HepG2 (cell line): ENCODE results near the gene WDR53. TPM values are rescaled to one million over a fixed set of nuclear protein-coding genes. Genes with fewer than 3 reads are reported as not detected.

Experiments used
- ATAC-seq: fragments of 200-7000 bp; cut with Tn5 transposase; 3 replicates; pipeline ENCODE4 v1.9.1; 2020; ENCODE audit warnings: mild to moderate bottlenecking, moderate library complexity
- BruUV-seq: library from RNA; stranded (reverse); fragments of 400-500 nt; replicated peaks from 2 replicates; lab custom pipeline; 2021; lab: Mats Ljungman, UMichigan
- CTCF ChIA-PET: fragments of 300-600 bp; formaldehyde crosslinking; extraction: SDS; loops from one replicate; lab custom pipeline; 2021; ENCODE audit warnings: low total read pairs, inconsistent platforms, low intra/inter-chr PET ratio; lab: Yijun Ruan, JAX
- POLR2A ChIA-PET: fragments of 350-600 bp; sonication (Branson Sonifier 250); formaldehyde crosslinking; loops from one replicate; lab custom pipeline; 2020; ENCODE audit warnings: antibody characterized with exemption, inconsistent platforms; lab: Yijun Ruan, JAX
- DNase-seq: peaks from one replicate; pipeline ENCODE4 v3.0.0-alpha.2; 2015; ENCODE audit warnings: low spot score
- FAIRE-seq: peaks from 3 replicates; lab custom pipeline; 2011; peaks lifted over from hg19 to GRCh38; lab: Jason Lieb, UNC
- H2AFZ ChIP-seq: one replicate; pipeline ENCODE4 v1.6.1; 2011; ENCODE audit warnings: low read length, inconsistent platforms
- H3K27ac ChIP-seq: fragments of 300-600 bp; 3 replicates; pipeline ENCODE4 v1.8.0; 2011; ENCODE audit warnings: mixed run types, mild to moderate bottlenecking, mixed read lengths, low read length, inconsistent platforms; ENCODE audit not compliant: insufficient read depth; ENCODE audit errors: extremely low read length
- H3K27me3 ChIP-seq, 2 experiments: fragments of 200-600 bp in 1 of 2; 2 replicates in 1 of 2; 3 replicates in 1 of 2; pipeline versions ENCODE4 v1.6.0 to v1.8.0; 2011; ENCODE audit warnings: low read length in 2 of 2, mild to moderate bottlenecking in 2 of 2, moderate library complexity in 2 of 2, inconsistent platforms in 1 of 2; ENCODE audit not compliant: insufficient read depth in 2 of 2, control insufficient read depth in 1 of 2
- H3K36me3 ChIP-seq, 2 experiments: fragments of 200-600 bp in 1 of 2; replicated peaks in 1 of 2; 2 replicates in 1 of 2; 3 replicates in 1 of 2; pipeline versions ENCODE4 v1.5.1 to v1.8.0; 2011; ENCODE audit warnings: low read length in 2 of 2, inconsistent platforms in 1 of 2; ENCODE audit not compliant: insufficient read depth in 2 of 2, control insufficient read depth in 1 of 2
- H3K4me1 ChIP-seq: 2 replicates; pipeline ENCODE4 v1.5.1; 2012; ENCODE audit warnings: low read length, inconsistent platforms; ENCODE audit not compliant: insufficient read depth
- H3K4me2 ChIP-seq: 2 replicates; pipeline ENCODE4 v1.6.0; 2011; ENCODE audit warnings: low read depth, low read length, inconsistent platforms
- H3K4me3 ChIP-seq, 3 experiments: fragments of 200-600 bp in 1 of 3; sonication (generic), shearing (Covaris generic) in 1 of 3; replicated peaks in 1 of 3; 2 replicates each; pipeline ENCODE4 v1.5.1; 2011 to 2016; ENCODE audit warnings: low read length in 3 of 3, inconsistent platforms in 2 of 3, low read depth in 2 of 3, mild to moderate bottlenecking in 2 of 3, control low read depth in 1 of 3, mixed read lengths in 1 of 3; ENCODE audit not compliant: insufficient read depth in 1 of 3
- H3K79me2 ChIP-seq: one replicate; pipeline ENCODE4 v1.6.1; 2011; ENCODE audit warnings: low read length, inconsistent platforms; ENCODE audit not compliant: insufficient read depth
- H3K9ac ChIP-seq: 2 replicates; pipeline ENCODE4 v1.6.0; 2011; ENCODE audit warnings: mild to moderate bottlenecking, low read depth, low read length, inconsistent platforms; ENCODE audit not compliant: insufficient read depth
- H3K9me3 ChIP-seq: 2 replicates; pipeline ENCODE4 v1.5.1; 2012; ENCODE audit warnings: mild to moderate bottlenecking, low read length
- H4K20me1 ChIP-seq: 2 replicates; pipeline ENCODE4 v1.6.0; 2011; ENCODE audit warnings: inconsistent platforms, mild to moderate bottlenecking, low read length, moderate library complexity; ENCODE audit not compliant: insufficient read depth
- FOXA3 ChIP-seq: IDR thresholded peaks from 2 replicates; pipeline ENCODE4 v1.6.1; 2016; ENCODE audit warnings: missing genetic modification reagents, missing compliant biosample characterization
- FOXC1 ChIP-seq: sonication (generic); formaldehyde crosslinking; IDR thresholded peaks from 2 replicates; pipeline ENCODE4 v1.8.0; 2022; ENCODE audit warnings: mild to moderate bottlenecking, missing genetic modification reagents, borderline replicate concordance
- IRF9 ChIP-seq: sonication (generic); formaldehyde crosslinking; IDR thresholded peaks from 2 replicates; pipeline ENCODE4 v1.8.0; 2022; ENCODE audit warnings: missing genetic modification reagents, mild to moderate bottlenecking, borderline replicate concordance
- KLF15 ChIP-seq: sonication (generic); formaldehyde crosslinking; IDR thresholded peaks from 2 replicates; pipeline ENCODE4 v1.8.1; 2023; ENCODE audit warnings: borderline replicate concordance, mild to moderate bottlenecking, inconsistent platforms, missing genetic modification reagents, mixed read lengths
- NBN ChIP-seq: fragments of 450-650 bp; conservative IDR thresholded peaks from 2 replicates; pipeline ENCODE4 v1.6.1; 2017
- PPARG ChIP-seq: conservative IDR thresholded peaks from 2 replicates; pipeline ENCODE4 v1.6.1; 2016; ENCODE audit warnings: missing biosample characterization, missing genetic modification reagents
- ZBTB33 ChIP-seq: sonication (generic); formaldehyde crosslinking; IDR thresholded peaks from 2 replicates; pipeline ENCODE4 v1.4.0; 2020; ENCODE audit warnings: missing genetic modification reagents
- ZBTB34 ChIP-seq: sonication (generic); formaldehyde crosslinking; IDR thresholded peaks from 2 replicates; pipeline ENCODE4 v1.8.0; 2022; ENCODE audit warnings: mild to moderate bottlenecking, missing genetic modification reagents
- ZBTB39 ChIP-seq: sonication (generic); formaldehyde crosslinking; IDR thresholded peaks from 2 replicates; pipeline ENCODE4 v1.5.0; 2020; ENCODE audit warnings: missing genetic modification reagents
- ZFP82 ChIP-seq: sonication (generic); formaldehyde crosslinking; IDR thresholded peaks from 2 replicates; pipeline ENCODE4 v1.5.1; 2020; ENCODE audit warnings: mild to moderate bottlenecking, missing genetic modification reagents, borderline replicate concordance
- ZFX ChIP-seq: sonication (generic); formaldehyde crosslinking; IDR thresholded peaks from 2 replicates; pipeline ENCODE4 v1.4.0; 2020; ENCODE audit warnings: mild to moderate bottlenecking, low read depth, missing genetic modification reagents, moderate library complexity
- ZNF280D ChIP-seq: sonication (generic); formaldehyde crosslinking; IDR thresholded peaks from 2 replicates; pipeline ENCODE4 v1.5.1; 2020; ENCODE audit warnings: mild to moderate bottlenecking, missing genetic modification reagents
- ZNF652 ChIP-seq: IDR thresholded peaks from 2 replicates; pipeline ENCODE4 v1.6.1; 2016; ENCODE audit warnings: low read depth, borderline replicate concordance
- ZNF776 ChIP-seq: sonication (generic); formaldehyde crosslinking; IDR thresholded peaks from 2 replicates; pipeline ENCODE4 v1.4.0; 2020; ENCODE audit warnings: mild to moderate bottlenecking, missing genetic modification reagents
- WGBS: methylation state at CpG from one replicate; pipeline ENCODE4 v1.1.6; 2017; ENCODE audit warnings: low lambda C conversion rate; 5-methylcytosine and 5-hydroxymethylcytosine counted together
- in situ Hi-C: cut with HindIII; loops from 2 replicates; pipeline ENCODE4 v1.10.0; 2017; ENCODE audit warnings: low pct_unique_long_range_greater_than_20kb; ENCODE audit not compliant: extremely low pct_ligation_motif_present
- intact Hi-C: fragments of 100-400 bp; cut with micrococcal nuclease; formaldehyde crosslinking; loops from one replicate; pipeline ENCODE4 v1.10.0; 2022; ENCODE audit not compliant: unreplicated experiment
- polyA plus RNA-seq, 8 experiments: library from polyadenylated mRNA; depleted of rRNA in 3 of 8; stranded (reverse) in 7 of 8; unstranded in 1 of 8; fragments of >200 nt; fragmentation: Illumina TruSeq in 4 of 8; extraction: Trizol in 4 of 8; gene quantifications; 2 replicates each; pipeline versions ENCODE4 v1.2.1 to v1.2.3, GENCODE V29; 2011 to 2016; ENCODE audit warnings: low read depth in 4 of 8, missing spikeins in 1 of 8, mixed read lengths in 1 of 8; ENCODE audit not compliant: insufficient read depth in 1 of 8
- total RNA-seq, 5 experiments: library from RNA; depleted of rRNA; stranded (reverse); fragments of >200 nt; fragmentation: Illumina TruSeq; extraction: Trizol; gene quantifications; 2 replicates each; pipeline ENCODE4 v1.2.3, GENCODE V29; 2016; ENCODE audit warnings: low read depth in 1 of 5

The WDR53 gene
- total and polyA plus RNA-seq, 2 of the 13 experiments (the other 11 are each of a cell fraction or from before 2014, with no cell fraction given) = 3.5 to 7.7 TPM

- TF ChIP-seq ZBTB33 (no peak), FOXC1 (CRISPR knock-in tag) (no peak)
These were observed 9.9 kb downstream of the WDR53 start (continued) for GRCh38 chr3:196558476-196558875.

GRCh38 chr3:196557236-196557635, 11.1 kb downstream of the WDR53 start:
- H3K9ac ChIP-seq = no peak overlapping the region
- H4K20me1 ChIP-seq = no peaks in the 10 kb centered on the region
- H3K36me3 ChIP-seq = peaks cover 2 to 6% of the 10 kb centered on the region in 2 experiments; a peak in 1 of 5 replicates
- H3K27me3 ChIP-seq = no peaks in the 10 kb centered on the region
- H3K27ac ChIP-seq = no peak overlapping the region
- no peaks in the 10 kb centered on the region for H3K9me3 ChIP-seq
- no peak overlapping the region for H2AFZ ChIP-seq
- WGBS = 96% methylated on average over 5 of the region's 5 CpGs
- intact Hi-C loops (no loop called here), in situ Hi-C loops (no loop called here)
- H3K79me2 ChIP-seq = no peaks in the 10 kb centered on the region
- BruUV-seq = no TSS peak
- no peak overlapping the region for H3K4me3 ChIP-seq
- CTCF ChIA-PET = no interaction called here
- ATAC-seq (no peak), DNase-seq (no peak), FAIRE-seq (no peak)
- H3K4me1 ChIP-seq = no peaks in the 10 kb centered on the region
- POLR2A ChIA-PET = no interaction called here
- H3K4me2 ChIP-seq = no peak overlapping the region
- no peak for TF ChIP-seq FOXA3 (CRISPR knock-in tag)
- no peak for TF ChIP-seq PPARG (CRISPR knock-in tag)
- TF ChIP-seq ZNF776 (CRISPR knock-in tag) = no peak
- TF ChIP-seq ZNF652 = no peak
- no peak for TF ChIP-seq ZFX (CRISPR knock-in tag)
- no peak for TF ChIP-seq ZBTB34 (CRISPR knock-in tag)
- TF ChIP-seq KLF15 (CRISPR knock-in tag) = no peak
- TF ChIP-seq NBN = no peak
- no peak for TF ChIP-seq IRF9
- no peak for TF ChIP-seq ZFP82 (CRISPR knock-in tag)
- no peak for TF ChIP-seq ZNF280D
- TF ChIP-seq ZBTB39 = no peak
